Urinary bladder (tissue), 4 donors: ENCODE results near the gene FARS2. TPM values are rescaled to one million over a fixed set of nuclear protein-coding genes. Genes with fewer than 3 reads are reported as not detected.

ENCODE experiments used
- DNase-seq: peaks from one replicate; pipeline ENCODE4 v3.0.0-alpha.2; 2015; ENCODE audit errors: extremely low spot score
- H3K27ac ChIP-seq: one replicate; pipeline ENCODE4 v1.5.1; 2013; ENCODE audit warnings: low read depth, mild to moderate bottlenecking, moderate library complexity
- H3K36me3 ChIP-seq: one replicate; pipeline ENCODE4 v1.6.1; 2013; ENCODE audit warnings: mild to moderate bottlenecking, moderate library complexity; ENCODE audit not compliant: insufficient read depth
- H3K4me1 ChIP-seq: one replicate; pipeline ENCODE4 v1.6.1; 2013; ENCODE audit warnings: mild to moderate bottlenecking, moderate library complexity; ENCODE audit not compliant: insufficient read depth
- H3K4me3 ChIP-seq: one replicate; pipeline ENCODE4 v1.5.1; 2013; ENCODE audit warnings: low read depth, low read length
- WGBS: extraction: QIAGEN DNeasy Blood & Tissue Kit; methylation state at CpG from one replicate; pipeline ENCODE4 v1.1.7; 2013; 5-methylcytosine and 5-hydroxymethylcytosine counted together
- polyA plus RNA-seq: library from polyadenylated mRNA; stranded (reverse); fragments of 200-250 nt; gene quantifications from one replicate; pipeline ENCODE4 v1.2.3, GENCODE V29; 2013
- total RNA-seq: library from RNA; depleted of rRNA; stranded (reverse); fragments of >200 nt; gene quantifications from one replicate; pipeline ENCODE4 v1.2.3, GENCODE V29; 2014
- donor health status: healthy with polysubstance abuse.
- donor health status: healthy.

The FARS2 gene
- total and polyA plus RNA-seq, 2 donors: 13.6 to 23.4 TPM

GRCh38 chr6:5398530-5398929 is 137.2 kb downstream of the FARS2 start:
- no peak overlapping the region for H3K27ac ChIP-seq
- no peaks in the 10 kb centered on the region for H3K4me1 ChIP-seq
- no peak overlapping the region for H3K4me3 ChIP-seq
- no peaks in the 10 kb centered on the region for H3K36me3 ChIP-seq
- WGBS: 46% methylated on average over 1 of the region's 1 CpG
- no peak for DNase-seq

DNA sequence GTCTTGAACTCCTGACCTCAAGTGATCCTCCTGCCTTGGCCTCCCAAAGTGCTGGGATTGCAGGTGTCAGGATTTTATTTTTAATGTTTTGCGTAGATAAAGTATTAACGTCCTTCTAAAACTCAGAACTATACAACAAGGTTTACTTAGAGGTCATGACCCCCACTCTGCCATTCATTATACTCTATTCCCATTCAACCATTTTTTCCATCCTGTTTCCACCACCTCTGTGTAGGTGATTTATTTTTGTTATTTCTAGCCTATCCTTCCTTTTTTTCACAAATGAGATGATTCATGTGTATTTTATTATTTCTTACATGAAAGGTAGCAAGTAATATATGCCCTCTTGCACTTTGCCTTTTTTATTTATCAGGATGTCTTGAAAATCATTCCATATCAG is 138.1 kb downstream of the FARS2 start:
- Histone ChIP-seq H3K4me1 (no peaks in the 10 kb centered on the region), H3K4me3 (no peak overlapping the region), H3K36me3 (no peaks in the 10 kb centered on the region), H3K27ac (no peak overlapping the region)
- WGBS: 88% methylated on average over 2 of the region's 2 CpGs
- DNase-seq: no peak

DNA sequence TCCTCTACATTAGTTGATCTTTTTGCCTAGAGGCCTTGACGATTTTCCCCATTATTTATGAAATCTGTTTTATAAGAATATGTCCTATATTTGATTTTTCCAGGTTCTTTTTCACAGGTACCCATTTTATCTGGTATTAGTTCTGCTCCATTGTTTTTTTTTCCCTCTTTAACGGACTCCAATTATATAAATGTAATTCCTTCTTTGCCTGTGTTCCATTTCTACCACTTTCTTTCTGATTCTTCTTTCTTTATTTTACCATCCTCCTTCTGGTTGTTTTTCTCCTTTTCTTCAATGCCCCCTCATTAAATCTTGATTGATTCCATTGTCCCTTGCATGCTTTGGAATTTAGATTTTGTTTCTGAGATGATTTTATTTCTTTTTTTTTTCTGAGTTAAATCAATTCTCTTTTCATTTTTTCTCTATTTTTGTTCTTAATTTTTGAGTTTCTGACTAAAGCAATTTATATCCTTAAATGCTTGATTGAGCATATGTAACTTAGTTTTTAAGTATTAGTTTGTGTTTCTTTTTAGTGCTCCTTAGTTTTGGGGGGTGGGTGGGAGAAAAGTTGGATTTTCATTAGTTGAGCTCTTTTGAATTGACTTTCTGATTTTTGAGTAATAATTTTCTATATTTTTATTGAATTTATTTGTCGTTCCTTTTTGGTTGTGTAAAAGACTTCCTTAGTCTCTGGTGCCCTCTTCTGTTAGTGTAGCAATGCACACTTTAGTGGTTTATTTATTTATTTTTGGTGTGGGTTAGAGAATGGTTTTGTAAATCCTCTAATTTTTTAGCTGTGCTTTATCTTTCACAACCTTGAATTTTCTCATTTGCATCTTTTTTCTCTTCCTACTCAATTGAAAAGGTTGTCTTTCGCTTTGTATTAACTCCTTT is 140.8 kb downstream of the FARS2 start:
- H3K4me1 ChIP-seq: no peaks in the 10 kb centered on the region
- H3K4me3 ChIP-seq: no peak overlapping the region
- 88% methylated on average over 4 of the region's 4 CpGs for WGBS
- H3K27ac ChIP-seq: no peak overlapping the region
- H3K36me3 ChIP-seq: no peaks in the 10 kb centered on the region
- no peak for DNase-seq

DNA sequence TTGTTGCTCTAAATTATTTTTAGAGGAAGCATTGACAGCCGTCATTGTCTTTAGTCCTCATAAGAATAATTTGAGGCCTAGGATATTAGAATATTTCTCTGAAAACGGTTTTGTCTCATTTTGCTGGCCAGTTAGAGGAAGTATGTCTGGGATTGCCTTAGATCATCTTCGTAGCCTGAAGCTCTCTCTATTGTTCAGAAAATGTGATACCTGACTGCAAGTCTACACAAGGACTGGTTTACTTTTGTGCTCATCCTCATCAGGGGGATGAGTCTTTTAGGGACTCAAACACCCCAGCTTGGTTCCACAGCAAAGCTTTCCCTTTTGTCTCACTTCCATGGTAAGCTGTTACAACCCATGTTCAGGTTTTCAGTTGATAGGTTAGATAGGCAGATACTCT is 141.8 kb downstream of the FARS2 start:
- H3K4me1 ChIP-seq: no peaks in the 10 kb centered on the region
- DNase-seq: no peak
- 83% methylated on average over 3 of the region's 3 CpGs for WGBS
- no peak overlapping the region for H3K4me3 ChIP-seq
- H3K36me3 ChIP-seq: no peaks in the 10 kb centered on the region
- H3K27ac ChIP-seq: no peak overlapping the region

GRCh38 chr6:5403609-5404008 is 142.3 kb downstream of the FARS2 start:
- H3K27ac ChIP-seq: no peak overlapping the region
- DNase-seq: no peak

GRCh38 chr6:5405976-5406375 is 144.7 kb downstream of the FARS2 start:
- Histone ChIP-seq H3K36me3 (no peaks in the 10 kb centered on the region), H3K4me1 (no peaks in the 10 kb centered on the region), H3K4me3 (no peak overlapping the region), H3K27ac (no peak overlapping the region)
- 97% methylated on average over 4 of the region's 4 CpGs for WGBS
- no peak for DNase-seq

More at GRCh38 chr6:5403609-5404008, 142.3 kb downstream of the FARS2 start:
- Histone ChIP-seq H3K4me1 (no peaks in the 10 kb centered on the region), H3K36me3 (no peaks in the 10 kb centered on the region), H3K4me3 (no peak overlapping the region)

DNA sequence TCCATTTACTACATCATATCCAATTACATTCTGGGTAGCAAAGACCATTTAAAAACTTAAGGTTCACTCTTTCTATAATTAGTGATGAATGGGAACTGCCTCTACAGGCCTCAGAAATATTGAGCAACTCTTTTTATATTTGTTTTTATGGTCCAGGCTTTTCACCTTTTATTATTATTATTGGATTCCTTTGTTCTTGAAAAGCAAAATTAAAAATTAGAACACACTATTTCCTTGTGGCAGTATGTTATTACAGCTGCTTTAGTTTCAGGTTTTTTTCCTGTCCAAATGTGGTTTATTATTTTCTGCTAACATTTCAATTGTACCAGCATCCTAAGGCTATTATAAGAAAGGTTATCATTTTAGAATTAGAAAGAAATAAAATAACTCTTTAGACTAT is 150.1 kb downstream of the FARS2 start:
- H3K4me3 ChIP-seq: no peak overlapping the region
- H3K36me3 ChIP-seq: no peaks in the 10 kb centered on the region
- no peak overlapping the region for H3K27ac ChIP-seq
- no peaks in the 10 kb centered on the region for H3K4me1 ChIP-seq
- DNase-seq: no peak

DNA sequence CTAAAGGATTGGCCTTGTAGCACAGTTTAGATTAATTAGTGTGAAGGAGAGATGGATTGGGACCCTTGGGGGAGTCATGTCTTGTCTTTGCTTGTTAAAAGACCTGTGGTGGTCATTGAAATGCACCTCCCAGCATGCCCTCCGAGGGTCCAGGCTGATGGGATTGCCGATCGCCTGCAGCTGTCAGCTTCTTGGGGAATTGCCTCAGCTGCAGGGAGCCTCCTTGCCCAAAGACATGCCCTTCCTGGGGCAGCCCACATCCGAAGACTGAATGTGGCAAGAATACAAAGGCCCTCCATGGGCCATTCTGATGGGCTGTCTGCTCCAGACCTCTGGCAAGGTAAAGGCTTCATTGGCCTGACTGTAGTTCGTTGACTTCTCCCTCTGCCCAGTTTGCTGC is 150.7 kb downstream of the FARS2 start:
- Histone ChIP-seq H3K27ac (no peak overlapping the region), H3K4me3 (no peak overlapping the region), H3K4me1 (no peaks in the 10 kb centered on the region), H3K36me3 (no peaks in the 10 kb centered on the region)
- WGBS: 74% methylated on average over 5 of the region's 5 CpGs
- no peak for DNase-seq

GRCh38 chr6:5412663-5413062 is 151.3 kb downstream of the FARS2 start:
- WGBS: 92% methylated on average over 7 of the region's 7 CpGs
- Histone ChIP-seq H3K36me3 (no peaks in the 10 kb centered on the region), H3K27ac (no peak overlapping the region), H3K4me1 (no peaks in the 10 kb centered on the region), H3K4me3 (no peak overlapping the region)
- no peak for DNase-seq

DNA sequence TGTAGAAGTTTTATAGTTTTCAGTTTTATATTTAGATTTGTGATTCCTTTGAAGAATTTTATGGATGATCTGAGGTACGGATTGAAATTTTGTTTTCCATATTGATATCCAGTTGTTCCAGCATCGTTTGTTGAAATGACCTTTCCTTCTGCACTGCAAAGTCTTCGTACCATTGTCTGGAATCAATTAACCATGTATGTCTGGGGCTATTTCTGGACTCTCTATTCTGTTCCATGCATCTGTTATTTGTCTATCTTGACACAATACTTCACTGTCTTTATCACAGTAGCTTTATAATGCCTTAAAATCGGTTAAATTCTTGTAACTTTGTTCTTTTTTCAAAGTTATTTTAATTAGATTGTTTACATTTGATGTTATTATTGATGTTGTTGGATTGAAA is 154.9 kb downstream of the FARS2 start:
- Histone ChIP-seq H3K4me1 (no peaks in the 10 kb centered on the region), H3K27ac (no peak overlapping the region), H3K4me3 (no peak overlapping the region), H3K36me3 (no peaks in the 10 kb centered on the region)
- no peak for DNase-seq
- WGBS: 75% methylated on average over 4 of the region's 4 CpGs

DNA sequence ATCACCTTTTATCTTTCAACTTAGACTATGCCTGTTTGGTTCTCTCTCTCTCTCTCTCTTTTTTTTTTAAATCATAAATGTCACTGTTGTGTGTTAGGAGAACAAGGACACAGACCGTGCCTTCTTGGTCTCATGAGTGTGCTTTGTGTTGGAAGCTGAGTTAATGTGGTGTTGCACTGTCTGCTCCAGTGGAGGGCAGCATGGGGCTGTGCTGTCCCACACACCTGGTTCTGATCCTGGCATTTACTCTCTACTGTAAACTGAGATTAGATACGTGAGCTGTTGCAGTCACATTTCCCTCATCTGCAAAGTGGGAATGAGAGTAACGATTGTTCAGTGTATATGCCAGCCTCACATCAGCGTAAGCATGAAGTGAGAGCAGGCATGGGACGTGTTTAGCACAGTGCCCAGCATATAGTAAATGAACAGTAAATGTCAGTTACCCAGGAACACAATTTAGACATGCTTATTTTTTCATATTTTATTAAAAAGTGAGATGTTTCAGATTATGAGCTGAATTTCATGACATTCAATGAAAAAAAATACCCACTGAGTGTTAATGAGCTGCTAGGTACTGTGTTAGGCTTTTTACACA is 161.1 kb downstream of the FARS2 start:
- Histone ChIP-seq H3K27ac (no peak overlapping the region), H3K4me1 (no peaks in the 10 kb centered on the region), H3K4me3 (no peak overlapping the region), H3K36me3 (no peaks in the 10 kb centered on the region)
- DNase-seq: no peak
- WGBS: 79% methylated on average over 5 of the region's 5 CpGs

DNA sequence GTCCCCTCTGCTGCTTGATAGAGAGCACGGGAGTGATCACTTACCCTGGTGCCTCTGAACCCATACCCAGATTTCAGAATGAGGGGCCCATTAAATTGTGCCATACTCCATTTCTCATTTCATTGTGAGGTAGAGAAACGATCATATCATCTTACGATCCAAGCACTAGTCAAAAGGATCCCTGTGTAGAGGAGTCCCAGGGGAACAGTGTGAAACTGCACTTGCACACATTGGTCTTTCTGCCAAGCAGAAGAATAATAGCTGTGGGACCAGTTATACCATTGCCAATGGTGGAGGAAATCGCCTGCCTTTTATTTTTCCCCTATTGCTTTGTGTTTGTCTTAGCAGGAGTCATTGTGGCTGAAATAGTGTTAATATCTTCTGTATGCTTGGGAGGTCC is 161.9 kb downstream of the FARS2 start:
- 92% methylated on average over 4 of the region's 4 CpGs for WGBS
- Histone ChIP-seq H3K4me1 (no peaks in the 10 kb centered on the region), H3K36me3 (no peaks in the 10 kb centered on the region), H3K27ac (no peak overlapping the region), H3K4me3 (no peak overlapping the region)
- no peak for DNase-seq

DNA sequence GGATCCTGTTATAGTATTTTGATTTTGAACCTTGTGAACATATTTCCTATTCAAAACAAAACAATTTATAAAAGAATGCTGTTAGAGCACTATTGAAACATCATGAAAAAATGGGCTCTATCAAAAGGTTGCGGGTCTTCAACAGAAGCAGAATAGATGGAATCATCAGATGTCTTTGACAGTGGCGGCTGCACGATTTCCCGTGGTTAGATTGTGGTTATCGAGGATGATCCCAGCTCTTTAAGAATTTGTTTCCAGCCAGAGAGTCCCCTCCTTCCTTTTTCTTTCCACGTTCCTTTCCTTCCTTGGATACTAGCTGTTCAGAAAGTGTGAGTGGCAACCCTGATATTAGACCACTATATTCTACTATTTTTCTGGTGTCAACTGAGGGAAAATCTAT is 163.4 kb downstream of the FARS2 start:
- H3K27ac ChIP-seq: no peak overlapping the region
- no peaks in the 10 kb centered on the region for H3K36me3 ChIP-seq
- H3K4me1 ChIP-seq: no peaks in the 10 kb centered on the region
- WGBS: 83% methylated on average over 6 of the region's 6 CpGs
- H3K4me3 ChIP-seq: no peak overlapping the region
- no peak for DNase-seq

DNA sequence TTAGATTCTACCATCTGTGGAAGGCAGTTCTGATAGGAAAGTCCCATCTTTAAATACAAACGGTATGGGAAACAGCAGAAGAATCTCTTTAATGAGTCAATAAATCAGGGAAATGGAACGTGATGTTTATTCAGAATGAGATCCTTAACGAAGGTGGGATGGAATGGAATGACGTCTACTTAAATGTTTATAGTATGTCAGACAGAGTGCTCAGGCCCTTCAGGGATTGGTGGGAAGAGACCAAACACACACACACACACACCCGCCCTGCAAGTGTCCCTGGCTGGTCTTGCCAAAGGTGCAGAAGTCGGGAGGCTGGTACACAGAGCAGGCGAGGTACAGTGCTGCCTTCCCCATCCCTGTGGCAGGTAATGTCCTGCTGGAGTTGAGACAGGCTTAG is 164.0 kb downstream of the FARS2 start:
- Histone ChIP-seq H3K36me3 (no peaks in the 10 kb centered on the region), H3K4me1 (no peaks in the 10 kb centered on the region)
- WGBS: 51% methylated on average over 7 of the region's 7 CpGs

More for the DNA sequence above, 164.0 kb downstream of the FARS2 start:
- H3K27ac ChIP-seq: no peak overlapping the region
- no peak for DNase-seq
- no peak overlapping the region for H3K4me3 ChIP-seq
